Activated T-helper 17 cell treated with anti-CD3 and anti-CD28 coated beads, Interleukin-2, amount 50 U/mL, for 72 hours (primary cell): Measurements from ENCODE around the gene PHKG2. TPM values are rescaled to one million over a fixed set of nuclear protein-coding genes. Genes with fewer than 3 reads are reported as not detected.

Source experiments
- ATAC-seq: fragments of 150-1000 bp; cut with Tn5 transposase; replicated peaks from 2 replicates; pipeline ENCODE4 v1.10.0; 2021; ENCODE audit warnings: mild to moderate bottlenecking, moderate library complexity
- H3K27ac Mint-ChIP-seq: one replicate; pipeline ENCODE4 v1.8.0; 2022; ENCODE audit warnings: mixed read lengths
- H3K27me3 Mint-ChIP-seq: one replicate; pipeline ENCODE4 v1.8.0; 2022; ENCODE audit warnings: mixed read lengths
- H3K36me3 Mint-ChIP-seq: one replicate; pipeline ENCODE4 v1.8.0; 2022; ENCODE audit warnings: low read depth, mild to moderate bottlenecking, mixed read lengths
- H3K4me1 Mint-ChIP-seq: one replicate; pipeline ENCODE4 v1.8.0; 2022; ENCODE audit warnings: mixed read lengths
- H3K4me3 Mint-ChIP-seq: one replicate; pipeline ENCODE4 v1.8.0; 2022; ENCODE audit warnings: mild to moderate bottlenecking, mixed read lengths
- H3K9me3 Mint-ChIP-seq: one replicate; pipeline ENCODE4 v1.8.0; 2022; ENCODE audit warnings: mixed read lengths
- total RNA-seq, 2 donors: library from RNA; stranded (reverse); gene quantifications; one replicate each; pipeline ENCODE4 v1.2.3, GENCODE V29; 2022

Gene PHKG2
- total RNA-seq, 2 donors from 2014 or later: 30.0 to 43.3 TPM

DNA sequence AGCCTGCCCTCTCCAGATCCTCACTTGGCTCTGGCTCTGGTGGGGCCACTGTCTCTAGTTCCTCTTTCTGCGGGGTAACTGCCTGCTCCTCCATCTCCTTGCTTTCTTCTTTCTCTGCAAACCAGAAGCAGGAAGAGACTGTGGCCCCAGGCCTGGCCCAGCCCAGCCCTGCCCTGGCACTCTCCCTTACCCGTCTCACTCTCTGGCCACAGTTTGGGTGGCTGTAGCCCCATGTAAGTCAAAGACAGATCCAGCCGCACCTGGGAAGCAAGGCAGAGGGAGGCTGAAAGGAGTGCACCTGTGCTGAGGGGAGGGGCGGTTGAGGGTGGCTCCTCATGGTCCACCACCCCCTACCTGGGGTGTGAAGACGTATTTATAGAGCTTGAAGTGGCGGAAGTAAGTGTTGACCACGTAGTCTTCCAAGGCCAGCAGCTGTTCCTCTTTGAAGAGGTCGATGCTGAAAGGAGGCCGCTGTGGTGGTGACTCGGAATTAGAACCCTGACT lies 10.8 kb downstream of the PHKG2 start:
- Mint-ChIP-seq H3K27ac (no peak overlapping the region), H3K4me1 (peaks cover 18% of the 10 kb centered on the region), H3K9me3 (no peaks in the 10 kb centered on the region), H3K4me3 (no peak overlapping the region), H3K36me3 (peaks cover 51% of the 10 kb centered on the region), H3K27me3 (no peaks in the 10 kb centered on the region)
- no peak for ATAC-seq

DNA sequence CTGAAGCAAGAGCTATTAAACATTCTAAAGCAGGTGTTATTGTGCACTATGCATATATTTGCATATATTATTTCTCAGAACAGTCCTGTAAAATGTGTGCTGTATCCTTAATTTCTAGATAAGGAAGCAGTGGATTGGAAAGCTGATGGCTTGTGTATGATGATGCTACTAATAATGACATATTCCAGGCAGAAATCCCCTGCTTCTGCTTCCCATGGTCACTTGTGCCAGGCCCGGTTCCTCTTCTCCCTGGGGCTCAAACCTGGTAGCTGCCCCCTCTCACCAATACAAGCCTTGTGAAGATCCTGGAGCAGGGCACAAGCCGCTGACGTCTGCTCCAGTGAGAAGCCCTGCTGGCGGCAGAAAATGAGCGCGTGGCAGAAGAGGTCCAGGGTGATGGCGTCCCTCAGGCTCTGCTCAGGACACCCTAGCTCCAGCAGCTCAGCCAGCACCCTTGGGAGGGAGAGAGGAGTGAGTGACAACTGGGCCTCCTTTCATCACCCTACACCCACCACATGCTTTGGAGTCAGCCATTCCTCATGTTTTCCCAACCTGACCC lies 11.9 kb downstream of the PHKG2 start:
- no peaks in the 10 kb centered on the region for H3K27me3 Mint-ChIP-seq
- ATAC-seq: no peak
- peaks cover 52% of the 10 kb centered on the region for H3K36me3 Mint-ChIP-seq
- peaks cover 18% of the 10 kb centered on the region for H3K4me1 Mint-ChIP-seq
- H3K4me3 Mint-ChIP-seq: peak overlapping the region; percentile 92
- H3K9me3 Mint-ChIP-seq: no peaks in the 10 kb centered on the region
- peak overlapping the region; percentile 92 for H3K27ac Mint-ChIP-seq

DNA sequence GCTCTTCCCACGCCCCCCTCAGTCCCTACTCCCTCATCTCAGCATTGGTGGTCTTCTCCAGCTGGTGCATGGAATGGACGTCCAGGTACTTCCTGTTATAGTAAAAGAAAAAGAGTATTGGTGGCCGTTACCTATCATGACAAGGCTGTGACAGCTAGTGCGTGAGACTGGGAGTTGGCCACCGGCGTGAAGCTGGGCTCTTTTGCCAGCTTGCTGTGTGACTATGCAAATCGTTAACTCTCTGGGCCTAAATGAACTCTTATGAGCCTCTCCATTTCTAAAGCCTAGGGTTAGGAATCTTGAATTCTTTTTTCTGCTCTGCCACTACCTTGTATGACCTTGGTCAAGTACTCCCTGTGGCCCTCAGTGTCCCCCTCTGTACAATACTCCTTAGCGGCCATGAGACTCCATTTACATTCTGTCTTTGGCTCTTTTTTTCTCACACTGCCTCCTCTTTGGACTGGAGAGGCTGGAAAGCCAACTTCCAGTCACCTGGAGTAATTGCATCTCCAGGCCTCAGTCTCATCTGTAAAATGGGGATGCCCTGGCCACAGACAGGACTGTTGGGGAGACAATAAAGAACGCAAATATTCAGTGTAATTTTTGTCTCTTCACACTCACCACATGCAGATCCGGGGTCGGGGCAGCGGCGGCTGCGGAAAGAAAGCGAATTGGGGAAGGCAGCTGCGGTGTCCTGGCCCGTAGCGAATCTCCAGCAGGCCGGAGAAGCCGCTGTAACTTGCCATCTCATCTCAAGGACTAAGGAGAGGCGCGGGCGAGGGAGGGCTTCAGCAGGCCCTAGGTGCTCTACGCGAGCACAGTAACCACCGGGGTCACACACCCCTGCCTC lies 12.6 kb downstream of the PHKG2 start:
- Mint-ChIP-seq H3K27ac (peak overlapping the region; percentile 92), H3K4me3 (peak overlapping the region; percentile 92), H3K9me3 (no peaks in the 10 kb centered on the region), H3K36me3 (peaks cover 52% of the 10 kb centered on the region), H3K27me3 (no peaks in the 10 kb centered on the region), H3K4me1 (peaks cover 18% of the 10 kb centered on the region)
- ATAC-seq: no peak

DNA sequence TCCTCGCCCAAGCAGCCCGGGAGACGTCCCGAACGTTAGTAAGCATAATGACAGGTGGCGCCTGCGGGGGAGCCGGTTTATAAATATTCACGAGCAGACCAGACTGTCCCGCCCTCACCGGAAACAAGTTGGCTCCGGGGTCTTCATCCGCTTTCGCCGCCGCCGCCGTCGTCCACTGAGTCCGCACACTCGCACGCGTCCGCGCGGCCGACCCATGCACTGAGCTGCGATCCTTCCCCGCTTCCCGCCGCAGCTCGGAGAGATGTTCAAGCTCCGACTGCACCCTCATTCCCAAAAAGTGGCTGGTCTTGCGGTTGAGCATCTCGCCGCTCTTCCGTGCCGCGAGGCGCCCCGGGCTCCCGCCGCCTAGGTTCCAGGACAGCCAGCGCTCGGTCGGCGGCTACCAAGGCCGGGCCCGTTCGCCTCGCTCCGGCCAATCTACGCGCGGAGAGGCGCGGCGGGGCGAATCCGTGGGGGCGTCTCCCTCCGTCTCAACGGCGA lies 13.3 kb downstream of the PHKG2 start:
- H3K27me3 Mint-ChIP-seq: no peaks in the 10 kb centered on the region
- H3K4me1 Mint-ChIP-seq: peaks cover 18% of the 10 kb centered on the region
- peak overlapping the region; percentile 92 for H3K4me3 Mint-ChIP-seq
- ATAC-seq: peak; percentile 37
- peak overlapping the region; percentile 92 for H3K27ac Mint-ChIP-seq
- peaks cover 53% of the 10 kb centered on the region for H3K36me3 Mint-ChIP-seq
- no peaks in the 10 kb centered on the region for H3K9me3 Mint-ChIP-seq

DNA sequence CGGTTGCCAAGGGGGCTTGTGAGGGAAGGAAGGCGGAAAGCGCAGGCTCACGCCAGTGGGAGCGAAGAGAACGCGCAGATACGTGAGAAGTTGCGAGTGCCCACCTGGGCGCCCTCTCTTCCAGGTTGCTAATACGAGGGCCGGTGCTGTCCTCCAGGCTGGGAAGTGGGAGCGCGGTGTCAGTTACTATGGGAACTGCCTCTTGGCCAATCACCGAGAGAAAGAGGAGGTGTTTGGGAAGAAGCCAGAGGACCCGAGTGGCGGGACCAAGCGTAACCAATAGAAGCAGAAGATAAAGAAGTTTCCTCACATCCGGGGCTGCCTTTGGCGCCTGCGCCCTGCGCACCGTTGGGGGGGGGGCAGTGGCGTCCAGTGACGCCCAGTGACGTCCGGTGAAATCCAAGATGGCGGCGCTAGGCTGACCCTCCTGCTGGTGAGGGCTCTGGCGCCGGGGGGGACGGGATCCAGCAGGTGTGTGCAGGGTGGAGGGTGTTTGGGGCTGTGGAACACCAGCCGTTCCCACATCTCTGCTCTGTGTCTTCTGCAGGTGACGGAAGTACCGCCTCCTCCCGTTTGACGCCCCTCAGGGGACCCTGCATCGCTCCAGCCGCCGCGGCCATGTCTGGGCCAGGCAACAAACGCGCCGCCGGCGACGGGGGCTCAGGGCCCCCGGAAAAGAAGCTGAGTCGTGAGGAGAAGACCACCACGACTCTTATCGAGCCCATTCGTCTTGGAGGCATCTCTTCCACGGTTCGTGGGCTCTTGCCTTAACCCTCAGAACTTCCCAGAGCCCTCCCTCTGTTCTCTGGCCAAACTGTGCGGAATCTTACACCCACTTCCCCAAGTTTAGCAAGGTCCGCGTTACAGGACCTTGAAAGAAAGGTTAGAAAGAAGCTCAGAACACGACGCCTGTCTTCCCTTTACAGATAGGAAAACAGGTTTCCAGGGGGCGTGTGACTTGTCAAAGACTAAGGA lies 14.0 kb downstream of the PHKG2 start, which contains the start of the genes CFAP119 and RNF40:
TSS of gene CFAP119 (minus strand) at position 135 of the 975 bp plus-strand sequence. CDS start 314 bp downstream, outside the sequence.
TSS of gene RNF40 (plus strand) at position 395 of the 975 bp plus-strand sequence. CDS start at position 619, 224 bp downstream.
- peaks cover 54% of the 10 kb centered on the region for H3K36me3 Mint-ChIP-seq
- peak within 1 kb of the TSS; percentile 92 for H3K27ac Mint-ChIP-seq
- no peaks in the 10 kb centered on the region for H3K9me3 Mint-ChIP-seq
- peak within 1 kb of the TSS; percentile 92 for H3K4me3 Mint-ChIP-seq
- ATAC-seq: peak; percentile 98
- H3K4me1 Mint-ChIP-seq: peaks cover 18% of the 10 kb centered on the region
- no peaks in the 10 kb centered on the region for H3K27me3 Mint-ChIP-seq

DNA sequence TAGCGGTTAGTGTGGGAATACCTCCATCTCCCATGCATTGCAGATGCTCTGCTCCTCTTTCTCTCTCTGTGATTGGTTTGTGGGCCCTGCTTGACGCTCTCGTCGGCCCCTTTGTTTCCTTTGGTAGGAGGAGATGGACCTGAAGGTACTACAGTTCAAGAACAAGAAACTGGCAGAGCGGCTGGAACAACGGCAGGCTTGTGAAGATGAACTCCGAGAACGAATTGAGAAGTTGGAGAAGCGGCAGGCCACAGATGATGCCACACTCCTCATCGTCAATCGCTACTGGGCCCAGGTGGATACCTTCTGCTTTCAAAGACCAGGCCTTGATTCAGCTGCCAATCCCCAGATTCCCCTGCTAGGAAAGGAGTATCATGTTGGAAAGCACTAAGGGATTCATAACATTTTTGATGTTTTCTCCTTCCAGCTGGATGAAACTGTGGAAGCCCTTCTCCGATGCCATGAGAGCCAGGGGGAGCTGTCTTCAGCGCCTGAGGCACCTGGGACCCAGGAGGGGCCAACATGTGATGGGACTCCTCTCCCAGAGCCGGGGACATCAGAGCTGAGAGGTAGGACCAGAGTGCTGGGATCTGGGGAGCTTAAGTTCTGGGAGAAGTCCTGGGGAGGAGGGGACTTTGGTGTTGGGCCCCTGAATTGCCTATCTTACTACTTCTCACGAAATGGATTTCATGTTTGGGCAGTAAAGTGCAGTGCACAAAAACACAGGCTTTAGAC lies 14.9 kb downstream of the PHKG2 start:
- Mint-ChIP-seq H3K4me1 (peaks cover 18% of the 10 kb centered on the region), H3K9me3 (no peaks in the 10 kb centered on the region), H3K27ac (peak overlapping the region; percentile 92), H3K27me3 (no peaks in the 10 kb centered on the region), H3K4me3 (peak overlapping the region; percentile 92), H3K36me3 (peaks cover 64% of the 10 kb centered on the region)
- no peak for ATAC-seq

DNA sequence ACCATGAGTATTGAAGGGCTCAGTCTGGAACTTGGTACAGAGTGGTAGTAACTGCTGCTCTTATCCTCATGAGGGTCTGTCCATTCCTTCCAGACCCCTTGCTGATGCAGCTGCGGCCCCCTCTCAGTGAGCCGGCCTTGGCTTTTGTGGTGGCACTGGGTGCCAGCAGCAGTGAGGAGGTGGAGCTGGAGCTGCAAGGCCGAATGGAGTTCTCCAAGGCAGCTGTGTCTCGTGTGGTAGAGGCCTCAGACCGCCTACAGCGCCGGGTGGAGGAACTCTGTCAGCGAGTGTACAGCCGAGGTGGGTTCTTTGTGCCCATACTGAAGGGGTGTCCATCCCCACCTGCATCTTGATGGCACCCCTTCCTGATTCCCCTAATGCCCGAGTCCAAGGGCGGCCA lies 15.9 kb downstream of the PHKG2 start:
- H3K27me3 Mint-ChIP-seq: no peaks in the 10 kb centered on the region
- H3K4me3 Mint-ChIP-seq: peak overlapping the region; percentile 92
- peaks cover 17% of the 10 kb centered on the region for H3K4me1 Mint-ChIP-seq
- no peaks in the 10 kb centered on the region for H3K9me3 Mint-ChIP-seq
- H3K36me3 Mint-ChIP-seq: peaks cover 73% of the 10 kb centered on the region
- H3K27ac Mint-ChIP-seq: no peak overlapping the region
- ATAC-seq: no peak

DNA sequence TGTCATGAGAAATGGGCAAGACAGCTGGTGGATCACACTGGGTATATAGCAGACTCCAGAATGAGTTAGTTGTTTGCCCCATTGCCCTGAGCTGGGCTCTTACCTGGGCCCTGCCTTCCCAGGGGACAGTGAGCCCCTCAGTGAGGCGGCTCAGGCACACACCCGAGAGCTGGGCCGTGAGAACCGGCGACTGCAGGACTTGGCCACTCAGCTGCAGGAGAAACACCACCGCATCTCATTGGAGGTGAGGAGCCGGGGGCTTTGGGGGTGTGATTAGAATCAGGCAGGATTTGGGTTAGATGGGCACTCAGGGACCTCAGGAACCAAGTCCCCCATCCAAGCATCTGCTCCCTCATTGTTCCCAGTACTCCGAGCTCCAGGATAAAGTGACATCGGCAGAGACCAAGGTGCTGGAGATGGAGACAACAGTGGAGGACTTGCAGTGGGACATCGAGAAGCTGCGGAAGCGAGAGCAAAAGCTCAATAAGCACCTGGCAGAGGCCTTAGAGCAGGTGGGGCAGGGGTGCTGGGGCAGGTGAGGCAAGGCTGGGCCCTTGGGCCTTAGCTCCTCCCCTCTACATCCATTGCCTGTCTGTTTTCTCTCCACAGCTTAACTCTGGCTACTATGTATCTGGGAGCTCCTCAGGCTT lies 16.7 kb downstream of the PHKG2 start:
- no peak overlapping the region for H3K4me3 Mint-ChIP-seq
- no peaks in the 10 kb centered on the region for H3K9me3 Mint-ChIP-seq
- H3K4me1 Mint-ChIP-seq: peaks cover 15% of the 10 kb centered on the region
- no peaks in the 10 kb centered on the region for H3K27me3 Mint-ChIP-seq
- ATAC-seq: no peak
- no peak overlapping the region for H3K27ac Mint-ChIP-seq
- H3K36me3 Mint-ChIP-seq: peaks cover 82% of the 10 kb centered on the region

DNA sequence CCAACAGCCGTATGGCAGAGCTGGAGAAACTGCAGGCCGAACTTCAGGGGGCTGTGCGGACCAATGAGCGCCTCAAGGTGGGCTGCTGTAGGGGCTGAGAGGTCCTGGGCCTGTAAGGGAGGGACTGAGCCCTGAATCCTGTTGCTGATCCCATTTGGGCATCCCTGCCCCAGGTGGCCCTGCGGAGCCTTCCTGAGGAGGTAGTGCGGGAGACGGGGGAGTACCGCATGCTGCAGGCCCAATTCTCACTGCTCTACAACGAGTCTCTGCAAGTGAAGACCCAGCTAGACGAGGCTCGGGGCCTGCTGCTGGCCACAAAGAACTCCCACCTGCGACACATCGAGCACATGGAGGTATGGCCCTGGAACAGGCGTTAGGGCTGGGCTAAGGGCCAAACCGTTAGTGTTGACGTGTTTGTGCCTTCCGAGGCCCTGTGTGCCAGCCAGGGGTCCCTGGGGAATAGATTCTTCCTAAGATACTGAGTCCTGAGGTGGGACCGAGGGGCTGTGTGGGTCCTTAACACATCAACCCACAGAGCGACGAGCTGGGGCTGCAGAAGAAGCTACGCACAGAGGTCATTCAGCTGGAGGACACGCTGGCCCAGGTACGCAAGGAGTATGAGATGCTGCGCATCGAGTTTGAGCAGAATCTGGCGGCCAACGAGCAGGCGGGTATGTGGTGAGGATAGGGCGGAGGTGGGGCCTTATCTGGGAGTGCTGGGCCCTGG lies 18.1 kb downstream of the PHKG2 start:
- peaks cover 5% of the 10 kb centered on the region for H3K4me1 Mint-ChIP-seq
- no peak for ATAC-seq
- no peaks in the 10 kb centered on the region for H3K27me3 Mint-ChIP-seq
- H3K9me3 Mint-ChIP-seq: no peaks in the 10 kb centered on the region
- H3K36me3 Mint-ChIP-seq: peaks cover 96% of the 10 kb centered on the region
- no peak overlapping the region for H3K27ac Mint-ChIP-seq
- no peak overlapping the region for H3K4me3 Mint-ChIP-seq

DNA sequence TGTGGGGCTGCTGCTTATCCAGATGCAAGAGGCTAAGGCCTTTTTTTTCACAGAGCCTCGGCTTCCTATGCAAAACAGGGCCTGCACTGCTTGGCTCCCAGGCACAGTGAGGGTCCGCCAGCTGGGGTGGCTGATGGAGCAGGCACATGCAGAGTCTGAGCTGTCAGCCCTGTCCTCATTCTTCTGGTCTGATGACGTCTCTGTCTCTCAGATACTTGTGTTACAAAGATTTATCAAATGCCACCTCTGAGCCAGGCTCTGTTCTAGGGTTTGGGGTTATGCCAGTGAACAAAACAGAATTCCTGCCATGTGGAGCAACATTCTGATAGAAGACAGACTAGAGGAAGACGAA lies 18.7 kb downstream of the PHKG2 start:
- Mint-ChIP-seq H3K27ac (no peak overlapping the region), H3K27me3 (no peaks in the 10 kb centered on the region), H3K4me3 (no peak overlapping the region), H3K4me1 (peaks cover 5% of the 10 kb centered on the region), H3K36me3 (peaks cover 100% of the 10 kb centered on the region), H3K9me3 (no peaks in the 10 kb centered on the region)
- no peak for ATAC-seq

DNA sequence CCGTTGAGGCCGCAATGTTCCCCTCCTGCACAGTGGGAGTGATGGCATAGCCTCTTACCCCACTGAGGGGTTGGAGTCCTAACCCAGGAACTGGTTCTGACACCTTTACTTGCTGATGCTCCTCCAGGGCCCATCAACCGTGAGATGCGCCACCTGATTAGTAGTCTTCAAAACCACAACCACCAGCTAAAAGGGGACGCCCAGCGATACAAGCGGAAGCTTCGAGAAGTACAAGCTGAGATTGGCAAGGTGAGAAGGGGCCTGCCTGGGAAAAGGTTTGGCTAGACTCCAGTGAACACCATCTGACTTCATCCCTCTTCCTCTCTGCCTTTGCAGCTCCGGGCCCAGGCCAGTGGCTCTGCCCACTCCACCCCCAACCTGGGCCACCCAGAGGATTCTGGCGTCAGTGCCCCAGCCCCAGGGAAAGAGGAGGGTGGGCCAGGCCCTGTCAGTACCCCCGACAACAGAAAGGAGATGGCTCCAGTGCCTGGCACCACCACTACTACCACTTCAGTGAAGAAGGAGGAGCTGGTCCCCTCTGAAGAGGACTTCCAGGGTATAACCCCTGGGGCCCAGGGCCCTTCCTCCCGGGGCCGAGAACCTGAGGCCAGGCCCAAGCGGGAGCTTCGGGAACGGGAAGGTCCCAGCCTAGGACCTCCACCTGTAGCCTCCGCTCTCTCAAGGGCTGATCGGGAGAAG lies 19.7 kb downstream of the PHKG2 start:
- no peak overlapping the region for H3K4me3 Mint-ChIP-seq
- no peak for ATAC-seq
- H3K4me1 Mint-ChIP-seq: peaks cover 11% of the 10 kb centered on the region
- H3K27ac Mint-ChIP-seq: no peak overlapping the region
- peaks cover 100% of the 10 kb centered on the region for H3K36me3 Mint-ChIP-seq
- no peaks in the 10 kb centered on the region for H3K9me3 Mint-ChIP-seq
- no peaks in the 10 kb centered on the region for H3K27me3 Mint-ChIP-seq

DNA sequence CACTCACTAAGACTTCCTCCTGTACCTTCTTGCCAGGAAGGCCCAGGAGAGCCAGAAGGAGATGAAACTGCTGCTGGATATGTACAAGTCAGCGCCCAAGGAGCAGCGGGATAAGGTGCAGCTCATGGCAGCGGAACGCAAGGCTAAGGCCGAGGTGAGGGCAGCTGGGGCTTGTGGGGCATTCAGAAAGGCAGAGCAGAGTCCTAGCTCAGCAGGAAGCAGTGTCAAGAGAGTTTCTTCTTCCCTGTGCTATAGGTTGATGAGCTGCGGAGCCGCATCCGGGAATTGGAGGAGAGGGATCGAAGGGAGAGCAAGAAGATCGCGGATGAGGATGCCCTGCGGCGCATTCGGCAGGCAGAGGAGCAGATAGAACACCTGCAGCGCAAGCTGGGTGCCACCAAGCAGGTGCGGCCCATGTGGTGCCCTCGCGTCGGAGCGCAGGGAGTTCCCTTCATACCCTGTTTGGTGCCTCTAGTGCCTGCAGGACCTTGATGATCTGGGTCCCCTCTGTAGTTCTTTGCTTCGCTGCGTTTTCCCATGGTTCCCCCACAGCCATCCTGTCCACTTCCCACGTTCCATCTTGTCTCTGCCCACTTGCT lies 20.5 kb downstream of the PHKG2 start:
- no peak for ATAC-seq
- Mint-ChIP-seq H3K4me1 (peaks cover 11% of the 10 kb centered on the region), H3K27me3 (no peaks in the 10 kb centered on the region), H3K27ac (peak overlapping the region; percentile 33), H3K9me3 (no peaks in the 10 kb centered on the region), H3K36me3 (peaks cover 98% of the 10 kb centered on the region), H3K4me3 (no peak overlapping the region)
